HG02885 (cell line): ENCODE results near the gene RAMP1.
"Not testable (repeated sequence)": the region's sequence is repeated elsewhere in the genome, so short reads cannot be mapped to it uniquely, and the experiment has no call there.

Experiments
- ATAC-seq: cut with Tn5 transposase; IDR thresholded peaks from one replicate; pipeline ENCODE4 v1.9.1; 2021; ENCODE audit warnings: mild to moderate bottlenecking; ENCODE audit not compliant: unreplicated experiment, poor library complexity

The RAMP1 gene

DNA sequence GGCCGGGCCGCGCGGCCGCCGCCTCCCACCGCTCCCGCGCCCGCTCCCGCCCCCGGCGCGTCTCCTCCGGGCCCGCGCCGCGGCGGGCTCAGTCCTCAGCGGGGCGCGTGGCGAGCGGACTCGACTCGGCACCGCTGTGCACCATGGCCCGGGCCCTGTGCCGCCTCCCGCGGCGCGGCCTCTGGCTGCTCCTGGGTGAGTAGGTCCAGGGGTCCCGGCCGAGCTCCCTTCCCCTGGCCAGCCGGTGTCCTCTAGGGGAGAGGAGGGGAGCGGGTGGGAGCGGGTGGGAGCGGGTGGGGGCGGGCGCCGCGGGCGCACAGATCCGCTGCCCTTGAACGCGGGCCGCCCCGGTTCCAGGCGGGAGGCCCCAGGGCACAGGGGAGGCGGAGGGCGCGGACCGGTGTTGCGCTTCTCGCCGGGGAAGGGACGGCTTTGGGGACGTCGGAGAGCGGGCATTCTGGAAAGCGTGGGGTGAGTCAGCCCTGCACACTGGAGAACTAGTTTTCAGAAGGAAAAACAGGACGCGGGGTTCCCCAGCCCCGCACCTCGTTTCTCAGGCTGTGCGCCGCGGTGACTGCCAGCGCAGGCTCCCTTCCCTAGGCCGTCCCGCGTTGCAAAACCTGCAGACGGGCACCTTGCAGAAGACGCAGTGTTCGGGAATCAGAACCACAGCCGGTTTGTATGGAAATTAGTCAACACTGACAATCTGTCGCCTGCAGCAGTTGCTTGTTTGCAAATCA lies at the start of gene RAMP1:
RAMP1 (plus strand) TSS at position 91 of the 740 bp plus-strand sequence; CDS start at position 144, 53 bp downstream.
- ATAC-seq = no peak

DNA sequence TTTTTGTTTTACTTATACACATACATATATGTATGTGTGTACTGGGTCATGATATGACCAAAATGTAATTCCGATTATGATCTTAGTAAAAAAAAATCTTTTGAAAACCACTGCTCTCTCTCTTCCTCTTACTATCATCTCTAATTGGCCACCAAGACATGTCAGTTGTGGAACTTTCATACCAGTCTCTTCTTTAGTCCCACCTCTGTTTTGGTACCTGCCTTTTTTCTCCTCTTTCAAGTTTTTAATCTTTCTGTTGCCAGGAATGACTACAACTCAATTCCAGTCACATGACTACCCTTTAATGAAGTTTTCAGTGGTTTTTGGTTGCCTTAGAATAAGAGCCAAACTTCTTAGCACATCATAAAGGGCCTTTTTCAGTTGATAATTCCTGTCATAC lies 43.8 kb upstream of the RAMP1 start:
- ATAC-seq = no peak

DNA sequence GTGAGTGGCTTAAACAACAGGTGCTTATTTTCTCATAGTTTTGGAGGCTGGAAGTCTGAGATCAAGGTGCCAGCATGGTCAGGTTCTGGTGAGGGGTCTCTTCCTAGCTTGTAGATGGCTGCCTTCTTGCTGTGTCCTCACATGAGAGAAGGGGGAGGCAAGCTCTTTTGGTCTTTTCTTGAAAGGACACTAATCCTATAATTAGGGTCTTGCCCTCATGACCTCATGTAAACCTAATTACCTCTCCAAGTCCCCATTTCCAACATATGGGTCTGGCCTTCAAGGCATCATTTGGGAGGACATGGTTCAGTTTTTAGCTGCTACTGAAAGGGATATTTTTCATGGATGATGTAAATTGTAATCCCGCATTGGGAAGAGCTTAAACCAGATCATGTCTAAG lies 42.9 kb upstream of the RAMP1 start:
- ATAC-seq = no peak

DNA sequence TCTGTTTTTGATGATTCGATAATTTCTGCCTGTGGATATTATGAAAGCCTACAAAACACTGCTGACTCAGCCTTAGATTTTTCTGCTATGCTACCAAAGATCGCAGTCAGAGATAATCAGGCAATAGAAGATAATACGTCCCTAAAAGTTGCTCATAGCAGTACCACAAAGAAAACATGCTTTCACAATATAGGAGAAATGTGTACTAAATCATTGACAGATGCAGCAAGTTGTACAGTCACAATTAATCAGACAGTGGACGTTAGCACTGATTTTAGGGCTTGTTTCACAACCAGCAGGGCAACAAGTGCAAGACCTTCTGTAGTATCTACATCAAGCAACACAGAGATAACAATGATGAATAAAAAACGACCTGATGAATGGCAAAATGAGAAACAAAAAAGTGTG lies 41.4 kb upstream of the RAMP1 start:
- no peak for ATAC-seq

DNA sequence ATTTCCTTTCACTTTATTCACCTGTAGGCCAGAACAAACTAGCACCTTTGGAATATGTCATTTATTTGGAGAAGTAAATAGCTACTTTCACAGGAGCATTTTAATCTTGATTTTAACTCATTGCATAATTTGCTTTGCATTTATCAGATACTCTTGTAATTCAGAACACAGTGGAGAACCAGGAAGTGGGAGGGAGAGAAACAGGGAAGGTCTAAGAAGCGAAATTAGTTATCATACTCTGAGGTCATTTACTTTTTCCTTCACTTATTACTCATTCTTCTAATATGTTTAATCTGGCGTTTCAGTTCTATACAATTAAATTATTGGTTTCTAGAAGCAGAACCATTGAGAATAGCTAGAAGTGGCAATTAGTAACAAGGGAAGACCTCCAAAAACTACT lies 40.2 kb upstream of the RAMP1 start:
- no peak for ATAC-seq

DNA sequence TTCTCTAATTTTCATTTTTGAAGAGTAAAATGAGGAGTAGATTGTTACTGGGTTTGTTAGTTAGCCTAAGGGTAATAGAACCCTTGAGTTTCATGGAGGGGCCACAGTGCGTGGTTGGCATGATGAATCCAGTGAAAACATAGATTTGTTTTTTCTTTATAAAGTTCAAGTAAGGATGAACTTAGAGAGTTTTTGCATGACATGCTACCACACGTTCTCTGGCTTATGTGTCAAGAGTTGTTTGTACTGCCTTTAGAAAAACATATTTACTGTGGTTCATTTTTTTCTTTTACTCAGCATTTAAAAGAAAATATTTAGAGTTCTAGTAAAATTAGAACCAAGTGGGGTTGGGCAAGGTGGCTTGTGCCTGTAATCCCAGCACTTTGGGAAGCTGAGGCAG lies 39.0 kb upstream of the RAMP1 start:
- ATAC-seq = no peak

DNA sequence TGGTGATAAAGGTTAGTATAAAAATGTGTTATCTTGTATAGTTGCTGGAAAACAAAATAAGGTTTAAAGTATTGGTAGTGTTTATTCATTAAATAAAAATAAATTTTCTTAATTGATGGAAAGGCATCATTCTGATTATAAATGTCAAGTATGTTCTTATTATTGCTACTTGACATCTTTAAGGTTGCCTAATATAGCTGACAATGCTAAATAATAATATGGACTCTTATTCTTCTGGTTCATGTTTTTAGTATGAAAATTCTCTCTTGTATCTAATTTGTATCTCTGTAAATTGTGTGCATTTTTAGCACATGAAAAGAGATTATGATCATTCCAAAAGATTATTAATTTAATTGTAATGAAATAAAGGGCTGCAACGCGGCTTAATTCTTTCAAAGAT lies 35.9 kb upstream of the RAMP1 start:
- ATAC-seq = no peak

DNA sequence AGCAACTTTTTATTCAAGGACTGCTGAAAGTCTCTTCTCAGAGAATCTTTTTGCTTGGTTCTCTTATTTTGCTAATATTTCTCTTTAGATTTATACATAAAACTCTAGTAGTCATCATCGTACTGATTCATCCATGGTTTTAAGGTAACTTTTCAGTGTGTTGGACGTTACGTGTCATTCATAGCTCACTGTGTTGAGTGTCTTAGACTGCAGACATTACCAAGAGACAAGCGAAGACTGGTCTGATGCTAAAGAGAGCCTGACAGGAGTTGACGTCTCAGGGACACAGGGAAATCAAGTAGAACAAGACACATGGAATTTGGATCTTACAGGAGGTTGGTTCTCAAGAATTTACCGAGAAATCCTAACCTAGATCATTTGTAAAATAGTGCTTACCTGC lies 35.3 kb upstream of the RAMP1 start:
- no peak for ATAC-seq

DNA sequence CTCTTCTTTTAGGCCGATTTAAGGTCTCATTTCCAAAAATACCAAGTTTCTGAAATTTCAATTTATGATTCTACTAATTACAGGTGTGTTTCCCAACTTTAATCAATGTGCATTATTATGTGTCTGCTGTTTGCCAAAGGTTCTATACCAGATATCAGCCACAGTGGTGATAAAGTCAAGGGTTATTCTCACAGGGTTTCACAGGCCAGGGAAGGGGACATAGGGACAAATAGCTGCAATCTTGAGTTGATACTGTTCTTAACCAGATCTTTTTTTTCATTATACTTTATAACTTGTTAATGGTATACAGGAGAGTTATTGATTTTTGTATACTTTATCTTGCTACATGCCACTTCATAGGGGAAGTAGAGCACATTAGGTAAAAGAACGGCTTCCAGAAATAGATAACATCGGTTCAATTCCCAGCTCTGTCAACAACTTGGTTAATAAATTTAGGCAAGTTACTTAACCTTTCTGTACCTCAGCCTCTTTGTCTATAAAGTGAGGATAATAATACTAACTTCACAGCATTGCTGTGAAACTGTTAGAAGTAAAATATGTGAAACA lies 31.9 kb upstream of the RAMP1 start:
- no peak for ATAC-seq

DNA sequence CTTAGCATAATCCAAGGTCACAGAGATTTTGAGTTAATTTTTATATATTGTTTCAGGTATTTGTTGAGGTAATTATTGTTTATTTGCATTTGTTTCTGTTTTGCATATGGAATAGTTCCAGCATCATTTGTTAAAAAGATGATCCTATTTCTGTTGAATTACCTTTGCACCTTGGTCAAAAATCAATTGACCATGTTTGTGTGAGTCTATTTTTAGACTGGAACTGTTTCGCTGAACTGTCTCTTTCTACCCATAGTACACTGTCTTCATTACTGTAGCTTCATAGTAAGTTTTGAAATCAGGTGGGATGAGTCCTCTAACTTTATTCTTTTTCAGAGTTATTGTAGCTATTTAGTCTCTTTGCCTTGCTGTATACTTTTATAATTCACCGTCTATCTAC lies 28.9 kb upstream of the RAMP1 start:
- ATAC-seq = no peak

DNA sequence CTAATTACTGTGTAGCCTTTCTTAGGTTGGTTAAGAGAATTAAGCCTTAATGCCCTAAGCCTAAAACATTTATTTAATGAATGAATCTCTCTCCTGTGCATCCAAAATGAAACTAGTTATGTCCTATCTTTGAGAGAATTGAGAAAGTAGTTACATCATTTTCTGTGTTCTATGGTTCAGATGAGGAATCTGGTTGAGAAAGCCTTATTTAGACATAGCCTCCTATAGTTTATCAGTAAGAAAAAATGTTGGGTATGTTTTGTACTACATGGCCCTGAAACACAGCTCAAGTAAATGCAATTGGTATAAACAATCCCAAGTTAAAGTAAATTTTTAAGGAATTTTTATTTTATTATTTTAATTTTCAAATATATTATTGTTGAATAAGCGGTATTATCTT lies 25.9 kb upstream of the RAMP1 start:
- ATAC-seq = no peak

DNA sequence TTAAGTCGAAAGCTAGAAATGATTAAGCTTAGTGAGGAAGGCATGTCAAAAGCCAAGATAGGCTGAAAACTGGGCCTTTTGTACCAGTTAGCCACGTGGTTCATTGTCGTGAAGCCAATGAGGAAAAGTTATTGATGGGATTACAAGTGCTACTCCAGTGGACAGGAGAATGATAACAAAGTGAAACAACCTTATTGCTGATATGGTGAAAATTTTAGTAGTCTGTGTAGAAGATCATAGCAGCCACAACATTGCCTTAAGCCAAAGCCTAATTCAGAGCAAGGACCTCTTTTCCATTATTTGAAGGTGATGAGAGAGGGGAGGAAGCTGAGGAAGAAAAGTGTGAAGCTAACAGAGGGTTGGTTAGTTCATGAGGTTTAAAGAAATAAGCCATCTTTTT lies 24.1 kb upstream of the RAMP1 start:
- no peak for ATAC-seq

DNA sequence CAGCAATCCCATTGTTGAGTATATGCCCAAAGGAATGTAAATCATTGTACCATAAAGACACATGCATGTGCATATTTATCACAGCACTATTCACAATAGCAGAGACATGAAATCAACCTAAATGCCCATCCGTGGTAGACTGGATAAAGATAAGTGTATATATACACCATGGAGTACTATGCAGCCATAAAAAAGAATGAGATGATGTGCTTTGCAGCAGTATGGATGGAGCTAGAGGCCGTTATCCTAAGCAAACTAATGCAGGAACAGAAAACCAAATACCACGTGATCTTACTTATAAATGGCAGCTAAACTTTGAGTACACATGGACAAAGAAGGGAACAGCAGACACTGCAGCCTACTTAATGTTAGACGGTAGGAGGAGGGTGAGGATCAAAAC lies 18.4 kb upstream of the RAMP1 start:
- no peak for ATAC-seq

DNA sequence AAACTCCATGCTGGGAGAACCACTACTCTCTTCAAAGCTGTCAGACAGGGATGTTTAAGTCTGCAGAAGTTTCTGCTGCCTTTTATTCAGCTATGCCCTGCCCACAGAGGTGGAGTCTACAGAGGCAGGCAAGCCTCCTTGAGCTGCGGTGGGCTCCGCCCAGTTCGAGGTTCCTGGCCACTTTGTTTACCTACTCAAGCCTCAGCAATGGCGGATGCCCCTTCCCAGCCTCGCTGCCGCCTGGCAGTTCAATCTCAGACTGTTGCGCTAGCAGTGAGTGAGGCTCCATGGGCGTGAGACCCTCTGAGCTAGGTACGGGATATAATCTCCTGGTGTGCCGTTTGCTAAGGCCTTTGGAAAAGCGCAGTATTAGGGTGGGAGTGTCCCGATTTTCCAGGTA lies 10.5 kb upstream of the RAMP1 start:
- ATAC-seq = not testable (repeated sequence)

DNA sequence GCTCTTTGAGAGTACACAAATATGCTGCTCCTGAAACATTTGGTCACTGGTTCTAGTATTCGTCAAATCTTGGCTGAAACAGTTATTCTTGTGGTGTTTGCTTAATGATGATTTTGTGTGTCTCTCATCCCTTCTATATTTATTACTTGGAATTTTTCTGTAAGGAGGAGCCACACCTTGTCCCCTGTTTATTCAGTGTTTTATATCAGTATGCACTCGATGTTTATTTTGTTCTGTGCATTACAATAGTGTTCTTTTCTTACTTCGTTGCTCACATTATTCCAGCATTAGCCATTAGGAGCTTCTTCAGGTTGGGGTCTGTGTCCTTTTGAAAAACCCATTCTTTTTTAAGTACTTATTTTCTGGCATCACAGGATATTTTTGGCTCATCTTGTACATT lies 5.1 kb upstream of the RAMP1 start:
- ATAC-seq = no peak

DNA sequence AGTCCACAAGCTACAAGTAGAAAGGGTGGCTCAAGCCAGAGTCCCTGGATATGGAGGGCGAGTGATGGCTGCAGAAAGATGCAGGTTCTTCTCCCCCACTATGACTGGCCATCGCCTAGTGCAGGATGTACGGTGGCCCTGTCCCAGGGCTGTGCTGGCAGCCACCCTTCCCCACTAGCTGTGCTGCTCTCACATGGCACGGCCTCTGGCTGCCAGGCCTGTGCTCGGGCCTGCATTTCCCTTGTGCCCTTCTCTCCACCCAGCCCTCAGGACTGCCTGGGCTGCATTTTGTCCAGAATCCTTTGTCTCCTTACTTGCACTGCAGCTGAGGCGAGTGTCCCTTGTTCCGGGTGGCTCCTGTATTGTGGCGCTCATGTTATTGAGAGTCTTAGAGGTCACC lies 1.6 kb upstream of the RAMP1 start:
- ATAC-seq = no peak

DNA sequence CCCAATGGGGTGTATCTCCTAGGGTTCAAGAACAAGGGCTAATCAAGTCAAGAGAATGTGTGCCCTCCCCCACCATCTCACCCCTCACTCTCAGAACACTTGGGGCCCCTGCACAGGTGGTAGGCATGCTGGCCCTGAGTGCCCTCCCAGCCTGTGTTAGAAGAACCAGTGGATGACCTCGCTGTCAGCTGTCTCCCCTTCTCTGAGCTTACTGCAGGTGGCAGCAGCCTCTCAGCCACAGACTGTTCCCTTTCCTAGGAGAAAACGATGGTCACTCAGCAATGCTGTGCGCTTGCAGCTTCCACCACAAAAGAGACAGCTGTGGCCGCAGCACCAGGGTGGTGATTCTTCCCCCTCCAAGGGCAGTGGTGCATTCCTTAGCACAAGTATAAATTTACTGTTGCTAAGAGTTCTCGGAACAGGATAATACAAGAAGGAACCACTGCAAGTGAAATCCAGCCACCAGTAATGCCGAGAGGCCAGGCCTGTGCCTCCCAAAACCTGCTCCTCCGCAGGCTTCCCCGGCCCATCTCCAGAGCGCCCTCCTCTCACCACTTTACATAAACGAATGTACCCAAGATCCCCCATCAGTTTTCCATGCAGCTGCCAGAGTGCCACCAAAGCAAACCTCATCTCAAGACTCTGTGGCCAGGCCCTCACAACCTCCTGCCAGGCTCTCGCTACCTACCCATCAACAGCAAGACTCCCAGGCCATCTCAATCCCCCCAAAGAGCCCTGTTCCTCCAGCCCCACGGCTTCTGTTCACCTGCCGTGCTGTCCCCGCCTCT lies 935 bp upstream of the RAMP1 start:
- ATAC-seq = no peak

DNA sequence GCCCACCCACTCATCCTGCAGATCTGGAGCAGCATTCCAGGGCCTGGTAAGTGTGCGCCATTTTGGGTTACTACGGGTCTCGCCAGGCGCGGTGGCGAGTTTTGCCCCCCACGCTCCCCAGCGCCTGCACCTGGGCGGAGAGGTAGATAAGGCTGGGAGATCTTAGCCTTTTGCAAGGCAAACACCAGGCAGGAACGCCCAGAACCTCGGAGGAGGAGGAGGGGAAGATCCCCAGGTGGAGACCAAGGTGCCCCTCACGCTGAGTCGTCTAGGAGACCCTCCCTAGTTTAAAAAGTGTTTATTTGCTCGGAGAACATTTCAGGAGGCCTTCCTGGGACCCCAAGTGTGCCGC lies 365 bp upstream of the RAMP1 start:
- no peak for ATAC-seq

DNA sequence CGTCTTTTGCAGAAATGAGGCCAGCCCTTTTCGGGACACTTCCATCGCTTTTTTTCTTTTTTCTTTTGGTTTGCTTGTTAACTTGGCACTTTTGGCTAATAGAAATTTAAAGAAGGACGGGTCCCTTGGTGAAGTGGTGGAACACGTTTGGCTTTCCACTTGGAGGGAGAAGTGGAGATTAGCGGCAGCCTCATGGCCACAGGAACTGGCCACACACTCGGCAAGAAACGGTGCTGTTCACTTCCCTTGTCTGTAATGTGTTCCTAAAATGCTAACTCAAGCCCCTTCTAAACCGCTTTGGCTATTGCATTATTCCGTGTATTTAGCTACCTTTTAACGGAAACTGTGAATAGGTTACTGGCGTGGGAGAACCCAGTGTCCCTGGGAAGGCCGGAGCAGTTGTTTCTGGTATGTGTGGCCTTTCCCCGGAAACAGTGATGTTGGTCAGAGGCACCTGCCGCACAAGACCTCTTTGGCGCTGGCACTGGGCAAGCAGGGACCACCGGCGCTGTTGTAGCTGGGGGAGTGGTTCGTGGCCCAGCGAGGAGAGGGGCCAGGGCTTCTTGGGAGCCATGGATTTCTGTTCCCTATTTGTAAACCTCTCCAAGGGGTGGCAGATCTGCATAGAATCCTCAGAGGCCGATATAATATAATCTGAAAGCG lies 981 bp downstream of the RAMP1 start:
- ATAC-seq = no peak

DNA sequence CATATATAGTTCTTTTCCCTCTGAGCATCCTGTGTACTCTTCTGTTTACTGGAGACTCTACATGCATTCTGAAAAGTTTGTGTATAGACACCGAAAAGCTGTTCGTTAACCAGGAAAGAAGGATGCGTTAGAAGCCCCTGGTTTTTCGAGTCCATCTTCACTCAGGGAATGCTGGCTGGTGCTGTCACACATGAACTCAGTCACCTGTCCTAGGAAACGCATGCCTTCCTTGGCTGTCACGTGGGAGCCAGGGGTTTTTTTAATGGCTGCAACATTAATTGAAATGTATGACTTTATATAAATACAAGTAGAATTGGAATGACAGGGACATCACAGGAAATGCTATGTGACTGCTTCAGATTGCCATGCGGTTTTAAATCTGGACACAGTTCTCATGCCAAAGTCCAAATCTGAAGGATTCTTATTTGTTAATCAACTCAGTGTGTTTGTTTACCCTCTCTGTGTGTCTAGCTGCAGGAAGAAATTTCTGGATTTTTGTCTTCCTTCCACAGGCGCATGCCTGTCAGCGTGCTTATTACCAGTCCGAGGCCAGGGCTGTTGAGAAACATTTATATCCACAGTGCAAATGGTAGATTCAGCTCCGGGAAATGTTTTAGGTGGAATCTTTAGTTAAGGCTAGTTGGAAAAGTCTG lies 2.6 kb downstream of the RAMP1 start:
- no peak for ATAC-seq

DNA sequence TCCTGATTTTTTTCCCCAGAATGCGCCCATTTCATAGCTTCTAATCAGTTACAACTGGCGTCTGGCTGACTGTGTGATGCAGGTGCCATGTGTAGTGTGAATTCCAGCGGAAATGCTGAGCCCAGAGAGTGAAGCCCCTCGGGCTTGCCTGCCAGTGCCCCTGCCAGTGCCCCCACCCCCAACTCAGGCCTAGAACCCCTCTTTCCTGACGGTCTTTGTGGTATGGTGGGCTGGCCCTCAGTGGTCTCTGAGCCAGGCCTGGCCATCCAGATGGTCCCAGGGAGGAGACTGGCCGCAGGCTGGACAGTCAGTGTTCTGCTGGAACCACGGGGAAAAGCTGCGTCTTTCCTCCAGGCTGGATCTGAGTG lies 3.1 kb downstream of the RAMP1 start:
- ATAC-seq = no peak
